Adrenal gland (tissue), 5 donors: Measurements from ENCODE around the gene CENPF.
"Not testable (repeated sequence)": the region's sequence is repeated elsewhere in the genome, so short reads cannot be mapped to it uniquely, and the experiment has no call there.

Source experiments
- POLR2A ChIP-seq, 2 donors: fragments of 450-650 bp; IDR thresholded peaks; one replicate each; pipeline ENCODE4 v1.6.1; 2017; ENCODE audit warnings: antibody characterized with exemption in 2 of 2, mild to moderate bottlenecking in 2 of 2, moderate library complexity in 1 of 2
- TF ChIP-seq, protein P1 (sequence below), 6 experiments: fragments of 450-650 bp in 4 of 6; fragments of 200-600 bp in 2 of 6; sonication (generic) in 1 of 6; IDR thresholded peaks; 1 replicate in 5 of 6; 2 replicates in 1 of 6; pipeline versions ENCODE4 v1.5.1 to v1.8.0; 2016 to 2021; ENCODE audit warnings: antibody characterized with exemption in 6 of 6, mild to moderate bottlenecking in 2 of 6, moderate library complexity in 1 of 6
- donor health status: DM: no; HTN: no; CAD: no.

DNA sequence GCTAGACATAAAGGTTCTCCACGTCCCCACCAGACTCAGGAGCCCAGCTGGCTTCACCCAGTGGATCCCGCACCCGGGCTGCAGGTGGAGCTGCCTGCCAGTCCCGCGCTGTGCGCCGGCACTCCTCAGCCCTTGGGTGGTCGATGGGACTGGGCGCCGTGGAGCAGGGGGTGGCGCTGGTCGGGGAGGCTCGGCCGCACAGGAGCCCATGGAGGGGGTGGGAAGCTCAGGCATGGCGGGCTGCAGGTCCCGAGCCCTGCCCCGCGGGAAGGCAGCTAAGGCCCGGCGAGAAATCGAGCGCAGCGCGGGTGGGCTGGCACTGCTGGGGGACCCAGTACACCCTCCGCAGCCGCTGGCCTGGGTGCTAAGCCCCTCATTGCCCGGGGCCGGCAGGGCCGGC lies 70.0 kb downstream of the CENPF start:
- TF ChIP-seq, protein P1, sequence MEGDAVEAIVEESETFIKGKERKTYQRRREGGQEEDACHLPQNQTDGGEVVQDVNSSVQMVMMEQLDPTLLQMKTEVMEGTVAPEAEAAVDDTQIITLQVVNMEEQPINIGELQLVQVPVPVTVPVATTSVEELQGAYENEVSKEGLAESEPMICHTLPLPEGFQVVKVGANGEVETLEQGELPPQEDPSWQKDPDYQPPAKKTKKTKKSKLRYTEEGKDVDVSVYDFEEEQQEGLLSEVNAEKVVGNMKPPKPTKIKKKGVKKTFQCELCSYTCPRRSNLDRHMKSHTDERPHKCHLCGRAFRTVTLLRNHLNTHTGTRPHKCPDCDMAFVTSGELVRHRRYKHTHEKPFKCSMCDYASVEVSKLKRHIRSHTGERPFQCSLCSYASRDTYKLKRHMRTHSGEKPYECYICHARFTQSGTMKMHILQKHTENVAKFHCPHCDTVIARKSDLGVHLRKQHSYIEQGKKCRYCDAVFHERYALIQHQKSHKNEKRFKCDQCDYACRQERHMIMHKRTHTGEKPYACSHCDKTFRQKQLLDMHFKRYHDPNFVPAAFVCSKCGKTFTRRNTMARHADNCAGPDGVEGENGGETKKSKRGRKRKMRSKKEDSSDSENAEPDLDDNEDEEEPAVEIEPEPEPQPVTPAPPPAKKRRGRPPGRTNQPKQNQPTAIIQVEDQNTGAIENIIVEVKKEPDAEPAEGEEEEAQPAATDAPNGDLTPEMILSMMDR (IDR thresholded peaks at IDR 0.05): not testable (repeated sequence)
- not testable (repeated sequence) for TF ChIP-seq POLR2A (IDR thresholded peaks at IDR 0.05)
